RWPE2 (cell line): ENCODE measurements around the gene NPEPL1.

Source experiments
- ATAC-seq: fragments of 200-7000 bp; cut with Tn5 transposase; 3 replicates; pipeline ENCODE4 v1.9.1; 2021; ENCODE audit warnings: low read depth
- DNase-seq: peaks from one replicate; pipeline ENCODE4 v3.0.0-alpha.2; 2020; ENCODE audit warnings: low spot score
- H3K27ac ChIP-seq: fragments of 450-650 bp; 2 replicates; pipeline ENCODE4 v1.5.1; 2017; ENCODE audit warnings: mild to moderate bottlenecking; ENCODE audit not compliant: poor library complexity, severe bottlenecking
- H3K27me3 ChIP-seq: fragments of 250-450 bp; sonication (Bioruptor Pico); 2 replicates; pipeline ENCODE4 v1.5.1; 2021; ENCODE audit warnings: mild to moderate bottlenecking, moderate library complexity; ENCODE audit not compliant: insufficient read depth, poor library complexity, severe bottlenecking
- H3K36me3 ChIP-seq: fragments of 250-450 bp; sonication (Bioruptor Pico); 2 replicates; pipeline ENCODE4 v1.5.1; 2020; ENCODE audit warnings: low read depth, mild to moderate bottlenecking, moderate library complexity
- H3K4me1 ChIP-seq: fragments of 250-450 bp; sonication (Bioruptor Pico); 2 replicates; pipeline ENCODE4 v1.5.1; 2021; ENCODE audit warnings: mild to moderate bottlenecking, moderate library complexity; ENCODE audit not compliant: insufficient read depth, poor library complexity, severe bottlenecking
- H3K4me3 ChIP-seq: fragments of 250-450 bp; sonication (Bioruptor Pico); 2 replicates; pipeline ENCODE4 v1.5.1; 2021; ENCODE audit warnings: mild to moderate bottlenecking, moderate library complexity; ENCODE audit not compliant: severe bottlenecking
- H3K9me3 ChIP-seq: fragments of 250-450 bp; sonication (Bioruptor Pico); 2 replicates; pipeline ENCODE4 v1.5.1; 2021; ENCODE audit warnings: mild to moderate bottlenecking, moderate library complexity; ENCODE audit not compliant: severe bottlenecking
- CTCF ChIP-seq: fragments of 450-650 bp; IDR thresholded peaks from one replicate; pipeline ENCODE4 v1.5.1; 2017; ENCODE audit warnings: mild to moderate bottlenecking, moderate library complexity; ENCODE audit not compliant: poor library complexity, severe bottlenecking

Gene NPEPL1

GRCh38 chr20:58712806-58713731 is 20.5 kb downstream of the NPEPL1 start:
- no peaks in the 10 kb centered on the region for H3K36me3 ChIP-seq
- H3K4me3 ChIP-seq = no peak overlapping the region
- no peaks in the 10 kb centered on the region for H3K27me3 ChIP-seq
- peak; percentile 83 for DNase-seq
- H3K4me1 ChIP-seq = no peaks in the 10 kb centered on the region
- TF ChIP-seq CTCF = no peak
- ATAC-seq = no peak
- no peaks in the 10 kb centered on the region for H3K9me3 ChIP-seq
- no peak overlapping the region for H3K27ac ChIP-seq

DNA sequence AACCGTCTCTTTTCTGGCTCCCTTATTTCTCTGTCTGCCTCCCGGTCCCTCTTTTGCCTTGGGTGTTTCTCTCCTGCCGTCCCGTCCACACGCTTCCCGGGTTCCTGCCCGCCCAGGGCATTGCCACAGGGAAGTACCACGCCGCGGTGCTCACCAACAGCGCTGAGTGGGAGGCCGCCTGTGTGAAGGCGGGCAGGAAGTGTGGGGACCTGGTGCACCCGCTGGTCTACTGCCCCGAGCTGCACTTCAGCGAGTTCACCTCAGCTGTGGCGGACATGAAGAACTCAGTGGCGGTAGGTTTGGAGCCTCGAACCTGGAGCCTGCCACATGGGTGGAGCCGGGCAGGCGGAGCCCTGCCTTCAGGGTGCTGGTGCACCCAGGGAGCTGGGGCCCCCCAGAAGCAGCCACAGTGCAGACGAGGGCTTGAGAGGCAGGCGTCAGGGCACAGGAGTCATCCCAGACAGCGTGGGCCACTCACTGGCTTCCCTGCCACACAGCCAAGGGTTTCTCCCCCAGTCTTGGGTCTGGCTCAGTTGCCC is 21.3 kb downstream of the NPEPL1 start:
- TF ChIP-seq CTCF = no peak
- Histone ChIP-seq H3K4me1 (no peaks in the 10 kb centered on the region), H3K36me3 (no peaks in the 10 kb centered on the region), H3K27ac (no peak overlapping the region), H3K4me3 (no peak overlapping the region), H3K9me3 (no peaks in the 10 kb centered on the region), H3K27me3 (no peaks in the 10 kb centered on the region)
- ATAC-seq = no peak
- DNase-seq = peak; percentile 86

DNA sequence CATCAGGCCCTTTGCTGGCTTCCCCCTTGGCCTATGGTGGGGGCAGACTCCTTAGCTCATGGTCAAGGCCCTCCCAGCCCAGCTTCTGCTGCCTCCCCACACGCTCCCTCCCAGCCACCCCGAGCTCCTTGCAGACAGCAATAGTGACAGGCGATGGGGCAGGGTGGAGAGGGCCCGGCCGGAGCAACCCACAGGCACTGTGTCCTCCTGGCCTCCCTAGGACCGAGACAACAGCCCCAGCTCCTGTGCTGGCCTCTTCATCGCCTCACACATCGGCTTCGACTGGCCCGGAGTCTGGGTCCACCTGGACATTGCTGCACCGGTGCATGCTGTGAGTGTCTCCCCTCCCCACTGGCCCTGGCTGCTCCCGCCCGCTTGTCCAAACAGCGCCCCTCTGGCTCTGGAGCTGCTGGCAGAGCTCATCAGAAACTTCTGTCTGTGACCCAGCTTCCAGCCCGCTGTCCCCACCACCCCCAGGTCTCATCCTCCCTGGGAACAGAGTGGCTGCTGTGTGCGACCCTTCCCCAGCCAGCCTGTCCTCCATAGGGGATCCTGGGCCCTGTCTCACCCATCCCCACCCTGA is 21.8 kb downstream of the NPEPL1 start:
- DNase-seq (peak; percentile 89), ATAC-seq (peak; percentile 1; the same call in 1 of the 3 replicates)
- Histone ChIP-seq H3K36me3 (no peaks in the 10 kb centered on the region), H3K4me1 (no peaks in the 10 kb centered on the region), H3K9me3 (no peaks in the 10 kb centered on the region), H3K27ac (no peak overlapping the region), H3K27me3 (peaks cover 5% of the 10 kb centered on the region), H3K4me3 (no peak overlapping the region)
- TF ChIP-seq CTCF = no peak

GRCh38 chr20:58714923-58715351 is 22.3 kb downstream of the NPEPL1 start:
- Histone ChIP-seq H3K27me3 (peaks cover 6% of the 10 kb centered on the region), H3K9me3 (no peaks in the 10 kb centered on the region), H3K4me1 (no peaks in the 10 kb centered on the region), H3K4me3 (no peak overlapping the region), H3K27ac (no peak overlapping the region), H3K36me3 (no peaks in the 10 kb centered on the region)
- DNase-seq (peak; percentile 79), ATAC-seq (no peak)
- no peak for TF ChIP-seq CTCF
